HepG2 (cell line): Measurements from ENCODE around the gene PSEN2. TPM values are rescaled to one million over a fixed set of nuclear protein-coding genes. Genes with fewer than 3 reads are reported as not detected.

Experiments used
- AHR ChIP-seq: IDR thresholded peaks from 2 replicates; pipeline ENCODE4 v1.6.1; 2018; ENCODE audit warnings: missing genetic modification reagents, missing compliant biosample characterization
- BORCS8-MEF2B ChIP-seq: sonication (generic); formaldehyde crosslinking; IDR thresholded peaks from 2 replicates; pipeline ENCODE4 v1.8.0; 2022; ENCODE audit warnings: mild to moderate bottlenecking, missing genetic modification reagents
- GATAD2A ChIP-seq: IDR thresholded peaks from 2 replicates; pipeline ENCODE4 v1.6.1; 2016
- IKZF5 ChIP-seq: IDR thresholded peaks from 2 replicates; pipeline ENCODE4 v1.6.1; 2018; ENCODE audit warnings: missing genetic modification reagents, mild to moderate bottlenecking, missing compliant biosample characterization
- IRF2 ChIP-seq: IDR thresholded peaks from 2 replicates; pipeline ENCODE4 v1.6.1; 2018; ENCODE audit warnings: missing genetic modification reagents, missing compliant biosample characterization
- JUN ChIP-seq: sonication (generic); formaldehyde crosslinking; IDR thresholded peaks from 2 replicates; pipeline ENCODE4 v1.4.0; 2020; ENCODE audit warnings: mild to moderate bottlenecking, missing genetic modification reagents
- MAZ ChIP-seq, 2 experiments: sonication (generic) in 1 of 2; formaldehyde crosslinking in 1 of 2; IDR thresholded peaks; 2 replicates each; pipeline versions ENCODE4 v1.5.0 to v1.6.1; 2012 to 2020; ENCODE audit warnings: low read depth in 2 of 2, mild to moderate bottlenecking in 2 of 2, borderline replicate concordance in 1 of 2, improper control_type of control experiment in 1 of 2, low read length in 1 of 2, missing genetic modification reagents in 1 of 2, moderate library complexity in 1 of 2
- MIER3 ChIP-seq: IDR thresholded peaks from 2 replicates; pipeline ENCODE4 v1.6.1; 2016; ENCODE audit warnings: missing compliant biosample characterization, borderline replicate concordance
- MTA3 ChIP-seq: sonication (generic); formaldehyde crosslinking; IDR thresholded peaks from 2 replicates; pipeline ENCODE4 v1.4.0; 2020; ENCODE audit warnings: missing genetic modification reagents
- MYNN ChIP-seq: sonication (generic); formaldehyde crosslinking; IDR thresholded peaks from 2 replicates; pipeline ENCODE4 v1.4.0; 2020; ENCODE audit warnings: mild to moderate bottlenecking, low read depth, missing genetic modification reagents
- PPARG ChIP-seq: conservative IDR thresholded peaks from 2 replicates; pipeline ENCODE4 v1.6.1; 2016; ENCODE audit warnings: missing biosample characterization, missing genetic modification reagents
- RARA ChIP-seq: IDR thresholded peaks from 2 replicates; pipeline ENCODE4 v1.6.1; 2016; ENCODE audit warnings: missing genetic modification reagents, missing compliant biosample characterization
- RFXAP ChIP-seq: sonication (generic); formaldehyde crosslinking; IDR thresholded peaks from 2 replicates; pipeline ENCODE4 v1.4.0; 2020; ENCODE audit warnings: missing genetic modification reagents, borderline replicate concordance
- SMAD3 ChIP-seq: sonication (generic); formaldehyde crosslinking; IDR thresholded peaks from 2 replicates; pipeline ENCODE4 v1.4.0; 2020; ENCODE audit warnings: missing genetic modification reagents
- XRCC5 ChIP-seq: fragments of 200-400 bp; formaldehyde crosslinking; optimal IDR thresholded peaks from 2 replicates; pipeline ENCODE3; 2017; ENCODE audit warnings: mild to moderate bottlenecking, low read length
- ZFX ChIP-seq: sonication (generic); formaldehyde crosslinking; IDR thresholded peaks from 2 replicates; pipeline ENCODE4 v1.4.0; 2020; ENCODE audit warnings: mild to moderate bottlenecking, low read depth, missing genetic modification reagents, moderate library complexity
- ZNF556 ChIP-seq: sonication (generic); formaldehyde crosslinking; IDR thresholded peaks from 2 replicates; pipeline ENCODE4 v1.4.0; 2020; ENCODE audit warnings: mild to moderate bottlenecking, missing genetic modification reagents, borderline replicate concordance
- ZNF776 ChIP-seq: sonication (generic); formaldehyde crosslinking; IDR thresholded peaks from 2 replicates; pipeline ENCODE4 v1.4.0; 2020; ENCODE audit warnings: mild to moderate bottlenecking, missing genetic modification reagents
- ZNF788 ChIP-seq: sonication (generic); formaldehyde crosslinking; IDR thresholded peaks from 2 replicates; pipeline ENCODE4 v1.5.0; 2020; ENCODE audit warnings: mild to moderate bottlenecking, missing genetic modification reagents, borderline replicate concordance
- ZSCAN30 ChIP-seq: sonication (generic); formaldehyde crosslinking; IDR thresholded peaks from 2 replicates; pipeline ENCODE4 v1.5.0; 2020; ENCODE audit warnings: mild to moderate bottlenecking, missing genetic modification reagents
- polyA plus RNA-seq, 8 experiments: library from polyadenylated mRNA; depleted of rRNA in 3 of 8; stranded (reverse) in 7 of 8; unstranded in 1 of 8; fragments of >200 nt; fragmentation: Illumina TruSeq in 4 of 8; extraction: Trizol in 4 of 8; gene quantifications; 2 replicates each; pipeline versions ENCODE4 v1.2.1 to v1.2.3, GENCODE V29; 2011 to 2016; ENCODE audit warnings: low read depth in 4 of 8, missing spikeins in 1 of 8, mixed read lengths in 1 of 8; ENCODE audit not compliant: insufficient read depth in 1 of 8
- total RNA-seq, 5 experiments: library from RNA; depleted of rRNA; stranded (reverse); fragments of >200 nt; fragmentation: Illumina TruSeq; extraction: Trizol; gene quantifications; 2 replicates each; pipeline ENCODE4 v1.2.3, GENCODE V29; 2016; ENCODE audit warnings: low read depth in 1 of 5
- TF ChIP-seq, protein P1 (sequence below): IDR thresholded peaks from 2 replicates; pipeline ENCODE4 v1.4.0; 2020; ENCODE audit warnings: mild to moderate bottlenecking, missing genetic modification reagents

The PSEN2 gene
- total and polyA plus RNA-seq, 2 of the 13 experiments (the other 11 are each of a cell fraction or from before 2014, with no cell fraction given): 5.9 to 13.1 TPM

GRCh38 chr1:226912587-226913176, 42.3 kb downstream of the PSEN2 start (continued):
- TF ChIP-seq MAZ (IDR thresholded peaks at IDR 0.05; ENCODE audit: borderline replicate concordance, low read depth, low read length): peak; percentile 73; the same call in 1 of the 2 replicates
- TF ChIP-seq MAZ (CRISPR knock-in tag; IDR thresholded peaks at IDR 0.05; ENCODE audit: low read depth): peak; percentile 72; the same call in 1 of the 2 replicates
- peak; percentile 46; the same call in 1 of the 2 replicates for TF ChIP-seq ZNF788
- TF ChIP-seq XRCC5: peak; percentile 88
- TF ChIP-seq RFXAP: no peak
- TF ChIP-seq IKZF5 (CRISPR knock-in tag): peak; percentile 37; the same call in 1 of the 2 replicates
- peak; percentile 59; the same call in 1 of the 2 replicates for TF ChIP-seq ZNF556 (CRISPR knock-in tag)
- TF ChIP-seq IRF2: peak; percentile 68; the same call in 1 of the 2 replicates
- TF ChIP-seq MIER3 (CRISPR knock-in tag): no peak
- no peak for TF ChIP-seq JUN (CRISPR knock-in tag)
- TF ChIP-seq SMAD3: 0 out of 2 replicates have a peak, but pooled peaks have one; percentile 41
- TF ChIP-seq BORCS8-MEF2B: 0 out of 2 replicates have a peak, but pooled peaks have one; percentile 33
- no peak for TF ChIP-seq ZSCAN30 (CRISPR knock-in tag)
- TF ChIP-seq ZFX: peak; percentile 37; the same call in 1 of the 2 replicates
- TF ChIP-seq GATAD2A (CRISPR knock-in tag): peak; percentile 67
- TF ChIP-seq MYNN (CRISPR knock-in tag): peak; percentile 54; the same call in 1 of the 2 replicates
- no peak for TF ChIP-seq ZNF776 (CRISPR knock-in tag)
- no peak for TF ChIP-seq MTA3 (CRISPR knock-in tag)
- TF ChIP-seq, protein P1, sequence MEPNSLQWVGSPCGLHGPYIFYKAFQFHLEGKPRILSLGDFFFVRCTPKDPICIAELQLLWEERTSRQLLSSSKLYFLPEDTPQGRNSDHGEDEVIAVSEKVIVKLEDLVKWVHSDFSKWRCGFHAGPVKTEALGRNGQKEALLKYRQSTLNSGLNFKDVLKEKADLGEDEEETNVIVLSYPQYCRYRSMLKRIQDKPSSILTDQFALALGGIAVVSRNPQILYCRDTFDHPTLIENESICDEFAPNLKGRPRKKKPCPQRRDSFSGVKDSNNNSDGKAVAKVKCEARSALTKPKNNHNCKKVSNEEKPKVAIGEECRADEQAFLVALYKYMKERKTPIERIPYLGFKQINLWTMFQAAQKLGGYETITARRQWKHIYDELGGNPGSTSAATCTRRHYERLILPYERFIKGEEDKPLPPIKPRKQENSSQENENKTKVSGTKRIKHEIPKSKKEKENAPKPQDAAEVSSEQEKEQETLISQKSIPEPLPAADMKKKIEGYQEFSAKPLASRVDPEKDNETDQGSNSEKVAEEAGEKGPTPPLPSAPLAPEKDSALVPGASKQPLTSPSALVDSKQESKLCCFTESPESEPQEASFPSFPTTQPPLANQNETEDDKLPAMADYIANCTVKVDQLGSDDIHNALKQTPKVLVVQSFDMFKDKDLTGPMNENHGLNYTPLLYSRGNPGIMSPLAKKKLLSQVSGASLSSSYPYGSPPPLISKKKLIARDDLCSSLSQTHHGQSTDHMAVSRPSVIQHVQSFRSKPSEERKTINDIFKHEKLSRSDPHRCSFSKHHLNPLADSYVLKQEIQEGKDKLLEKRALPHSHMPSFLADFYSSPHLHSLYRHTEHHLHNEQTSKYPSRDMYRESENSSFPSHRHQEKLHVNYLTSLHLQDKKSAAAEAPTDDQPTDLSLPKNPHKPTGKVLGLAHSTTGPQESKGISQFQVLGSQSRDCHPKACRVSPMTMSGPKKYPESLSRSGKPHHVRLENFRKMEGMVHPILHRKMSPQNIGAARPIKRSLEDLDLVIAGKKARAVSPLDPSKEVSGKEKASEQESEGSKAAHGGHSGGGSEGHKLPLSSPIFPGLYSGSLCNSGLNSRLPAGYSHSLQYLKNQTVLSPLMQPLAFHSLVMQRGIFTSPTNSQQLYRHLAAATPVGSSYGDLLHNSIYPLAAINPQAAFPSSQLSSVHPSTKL (CRISPR knock-in tag): peak; percentile 61
- no peak; the same call in 1 of the 2 replicates for TF ChIP-seq PPARG
- TF ChIP-seq AHR (CRISPR knock-in tag): no peak
- TF ChIP-seq RARA (CRISPR knock-in tag): 0 out of 2 replicates have a peak, but pooled peaks have one; percentile 26
